ENCODE results near the gene MED15. TPM values are rescaled to one million over a fixed set of nuclear protein-coding genes. Genes with fewer than 3 reads are reported as not detected.

The MED15 gene
- total RNA-seq, 4 donors from 2014 or later: 33.6 to 65.1 (median 36.1) TPM

DNA sequence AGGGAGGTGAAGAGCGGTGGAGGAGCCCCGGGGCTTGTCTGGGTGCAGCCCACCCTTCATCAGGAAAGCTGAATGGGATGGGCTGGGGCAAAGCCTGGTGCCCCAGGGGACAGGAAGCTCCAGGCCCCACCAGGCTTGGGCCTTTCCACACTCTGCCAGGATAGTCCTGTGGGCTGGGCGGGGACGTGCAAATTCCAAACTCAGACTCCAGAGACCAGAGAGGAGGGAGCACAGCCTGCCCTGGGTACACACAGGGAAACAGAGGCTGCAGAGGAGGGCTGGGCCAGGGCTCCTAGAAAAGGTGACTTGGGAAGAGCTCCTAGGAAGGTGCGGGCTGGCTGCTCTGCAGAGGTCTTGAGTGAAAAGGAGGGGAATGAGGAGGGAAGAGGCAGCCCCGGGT is 124.7 kb downstream of the MED15 start:
- Histone ChIP-seq H3K4me3 (replicated peaks in 1 of 3) (no peak overlapping the region), H3K9me3 (no peaks in the 10 kb centered on the region), H3K4me1 (peaks cover 0 to 3% of the 10 kb centered on the region in 2 donors), H3K27ac (no peak overlapping the region), H3K27me3 (no peaks in the 10 kb centered on the region), H3K36me3 (no peaks in the 10 kb centered on the region)
- intact Hi-C loops (cut with DNase I): no loop called here
- DNase-seq: no peak
- TF ChIP-seq CTCF (IDR thresholded peaks at IDR 0.05): no peak
- no peak for TF ChIP-seq POLR2A (IDR thresholded peaks at IDR 0.05)
- 88 to 90% methylated on average over 6 of the region's 6 CpGs for WGBS, 2 donors

DNA sequence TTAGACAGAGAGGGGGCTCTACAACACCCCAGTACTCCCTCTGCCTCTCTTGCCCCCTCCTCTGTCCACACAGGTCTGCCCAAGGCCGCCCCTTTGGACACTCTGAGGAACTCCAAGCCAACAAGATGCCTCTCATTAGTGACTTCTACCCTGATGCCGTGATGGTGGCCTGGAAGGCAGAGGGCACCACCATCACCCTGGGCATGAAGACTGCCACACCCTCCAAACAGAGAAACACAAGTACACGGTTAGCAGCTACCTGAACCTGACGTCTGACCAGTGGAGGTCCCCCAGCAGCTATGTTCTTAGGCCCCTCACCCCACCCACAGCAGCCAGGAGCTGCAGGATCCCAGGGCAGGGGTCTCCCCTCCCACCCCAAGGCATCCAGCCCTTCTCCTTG is 125.1 kb downstream of the MED15 start:
- intact Hi-C loops (cut with DNase I): no loop called here
- Histone ChIP-seq H3K4me3 (replicated peaks in 1 of 3) (no peak overlapping the region), H3K9me3 (no peaks in the 10 kb centered on the region), H3K27ac (no peak overlapping the region), H3K36me3 (no peaks in the 10 kb centered on the region), H3K4me1 (peaks cover 0 to 3% of the 10 kb centered on the region in 2 donors), H3K27me3 (no peaks in the 10 kb centered on the region)
- 83 to 85% methylated on average over 4 of the region's 4 CpGs for WGBS, 2 donors
- TF ChIP-seq POLR2A (IDR thresholded peaks at IDR 0.05) (no peak), CTCF (IDR thresholded peaks at IDR 0.05) (no peak)
- no peak for DNase-seq

- Histone ChIP-seq H3K4me3 (replicated peaks in 1 of 3) (no peak overlapping the region), H3K27ac (no peak overlapping the region), H3K4me1 (peaks cover 0 to 3% of the 10 kb centered on the region in 2 donors), H3K9me3 (no peaks in the 10 kb centered on the region), H3K36me3 (no peaks in the 10 kb centered on the region), H3K27me3 (no peaks in the 10 kb centered on the region)
- intact Hi-C loops (cut with DNase I): no loop called here
- 83 to 85% methylated on average over 6 to 7 of the region's 9 CpGs for WGBS, 2 donors
- DNase-seq: no peak
- TF ChIP-seq CTCF (IDR thresholded peaks at IDR 0.05) (no peak), POLR2A (IDR thresholded peaks at IDR 0.05) (no peak)
These were observed 127.3 kb downstream of the MED15 start for GRCh38 chr22:20634560-20635226.

- no peak for DNase-seq
- no peak for TF ChIP-seq CTCF (IDR thresholded peaks at IDR 0.05)
- no peak for TF ChIP-seq POLR2A (IDR thresholded peaks at IDR 0.05)
- peaks cover 0 to 3% of the 10 kb centered on the region in 2 donors for H3K4me1 ChIP-seq
- no peaks in the 10 kb centered on the region for H3K36me3 ChIP-seq
- 79 to 90% methylated on average over 2 of the region's 6 CpGs for WGBS, 2 donors
- H3K27me3 ChIP-seq: no peaks in the 10 kb centered on the region
- H3K27ac ChIP-seq: no peak overlapping the region
- no peak overlapping the region for H3K4me3 ChIP-seq (replicated peaks in 1 of 3)
- intact Hi-C loops (cut with DNase I): no loop called here
- H3K9me3 ChIP-seq: no peaks in the 10 kb centered on the region
These were observed 127.8 kb downstream of the MED15 start for GRCh38 chr22:20635227-20635591.

DNA sequence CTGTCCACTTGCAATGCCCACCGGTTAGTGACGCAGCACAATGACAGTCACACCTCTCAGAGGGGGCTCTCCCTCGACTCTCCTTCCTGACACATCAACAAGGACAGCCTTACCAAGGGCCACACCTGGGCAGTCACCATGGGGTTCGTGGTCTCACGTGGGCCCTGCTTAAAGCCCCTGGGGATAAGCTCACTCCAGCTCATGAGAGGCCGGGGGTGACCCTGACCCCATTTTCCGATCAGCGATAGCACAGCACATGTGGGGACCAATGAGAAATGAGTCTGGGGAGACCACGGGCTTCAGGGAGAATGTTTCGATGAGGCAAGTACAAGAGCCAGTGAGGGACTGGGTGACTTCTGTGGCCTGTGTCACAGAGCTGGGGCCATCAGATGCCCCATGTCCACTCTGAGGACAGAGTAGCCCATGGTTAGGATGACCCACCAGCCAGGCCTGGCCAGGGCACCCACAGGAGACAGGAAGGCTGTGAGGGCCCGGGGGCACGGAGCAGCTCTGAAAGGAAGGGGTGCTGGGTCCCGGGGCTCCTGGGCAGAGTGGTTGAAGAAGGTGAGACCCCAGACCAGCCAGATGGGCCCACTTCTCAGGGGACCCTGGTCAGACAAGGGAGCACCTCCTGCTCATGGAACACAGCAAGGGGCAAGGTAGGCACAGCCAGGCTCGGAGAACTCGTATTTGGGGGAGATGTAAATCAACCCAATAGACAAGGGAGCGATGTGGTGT is 128.8 kb downstream of the MED15 start:
- no peak overlapping the region for H3K4me3 ChIP-seq (replicated peaks in 1 of 3)
- no peak for TF ChIP-seq POLR2A (IDR thresholded peaks at IDR 0.05)
- 88 to 89% methylated on average over 12 to 16 of the region's 16 CpGs for WGBS, 2 donors
- no peak overlapping the region for H3K27ac ChIP-seq
- no peaks in the 10 kb centered on the region for H3K9me3 ChIP-seq
- no peaks in the 10 kb centered on the region for H3K36me3 ChIP-seq
- no peaks in the 10 kb centered on the region for H3K27me3 ChIP-seq
- intact Hi-C loops (cut with DNase I): no loop called here
- peaks cover 0 to 1% of the 10 kb centered on the region in 2 donors for H3K4me1 ChIP-seq
- DNase-seq: no peak
